HepG2 (cell line): ENCODE results near the gene MYOM1. TPM values are rescaled to one million over a fixed set of nuclear protein-coding genes. Genes with fewer than 3 reads are reported as not detected.
A peak's percentile ranks its signal among the peaks of the same experiment; 100 is the strongest.

ENCODE experiments used
- ATAD3A ChIP-seq: sonication (generic); formaldehyde crosslinking; IDR thresholded peaks from 2 replicates; pipeline ENCODE4 v1.4.0; 2020; ENCODE audit warnings: missing genetic modification reagents
- BCL6 ChIP-seq: IDR thresholded peaks from 2 replicates; pipeline ENCODE4 v1.6.1; 2016; ENCODE audit warnings: missing genetic modification reagents, missing compliant biosample characterization
- HNF4A ChIP-seq: sonication (generic); formaldehyde crosslinking; IDR thresholded peaks from 2 replicates; pipeline ENCODE4 v1.4.0; 2020; ENCODE audit warnings: missing genetic modification reagents
- KMT2A ChIP-seq: sonication (generic); formaldehyde crosslinking; IDR thresholded peaks from 2 replicates; pipeline ENCODE4 v1.4.0; 2020; ENCODE audit warnings: missing genetic modification reagents
- PITX1 ChIP-seq: sonication (generic); formaldehyde crosslinking; IDR thresholded peaks from 2 replicates; pipeline ENCODE4 v1.5.1; 2020; ENCODE audit warnings: mild to moderate bottlenecking, missing genetic modification reagents
- RELA ChIP-seq: sonication (generic); formaldehyde crosslinking; IDR thresholded peaks from 2 replicates; pipeline ENCODE4 v1.4.0; 2020; ENCODE audit warnings: missing genetic modification reagents
- SKI ChIP-seq: fragments of 450-650 bp; IDR thresholded peaks from one replicate; pipeline ENCODE4 v1.6.1; 2018; ENCODE audit warnings: mild to moderate bottlenecking; ENCODE audit not compliant: partially characterized antibody
- SP4 ChIP-seq: sonication (generic); formaldehyde crosslinking; IDR thresholded peaks from 2 replicates; pipeline ENCODE4 v1.8.1; 2023; ENCODE audit warnings: mild to moderate bottlenecking, missing genetic modification reagents
- TEAD3 ChIP-seq: optimal IDR thresholded peaks from 2 replicates; pipeline ENCODE3; 2016; ENCODE audit warnings: borderline replicate concordance
- ZBTB7B ChIP-seq: sonication (generic); formaldehyde crosslinking; IDR thresholded peaks from 2 replicates; pipeline ENCODE4 v1.4.0; 2020; ENCODE audit warnings: missing genetic modification reagents
- ZFP36 ChIP-seq: fragments of 150-350 bp; IDR thresholded peaks from 2 replicates; pipeline ENCODE4 v1.6.1; 2018; ENCODE audit warnings: borderline replicate concordance, low read length, low read depth; ENCODE audit not compliant: partially characterized antibody
- ZNF629 ChIP-seq: sonication (generic); formaldehyde crosslinking; conservative IDR thresholded peaks from 2 replicates; pipeline ENCODE4 v1.5.0; 2020; ENCODE audit warnings: missing genetic modification reagents
- ZNF724P ChIP-seq: sonication (generic); formaldehyde crosslinking; IDR thresholded peaks from 2 replicates; pipeline ENCODE4 v1.8.0; 2022; ENCODE audit warnings: missing genetic modification reagents, borderline replicate concordance
- polyA plus RNA-seq, 8 experiments: library from polyadenylated mRNA; depleted of rRNA in 3 of 8; stranded (reverse) in 7 of 8; unstranded in 1 of 8; fragments of >200 nt; fragmentation: Illumina TruSeq in 4 of 8; extraction: Trizol in 4 of 8; gene quantifications; 2 replicates each; pipeline versions ENCODE4 v1.2.1 to v1.2.3, GENCODE V29; 2011 to 2016; ENCODE audit warnings: low read depth in 4 of 8, missing spikeins in 1 of 8, mixed read lengths in 1 of 8; ENCODE audit not compliant: insufficient read depth in 1 of 8
- total RNA-seq, 5 experiments: library from RNA; depleted of rRNA; stranded (reverse); fragments of >200 nt; fragmentation: Illumina TruSeq; extraction: Trizol; gene quantifications; 2 replicates each; pipeline ENCODE4 v1.2.3, GENCODE V29; 2016; ENCODE audit warnings: low read depth in 1 of 5
- TF ChIP-seq, protein P1 (sequence below): sonication (generic); formaldehyde crosslinking; IDR thresholded peaks from 2 replicates; pipeline ENCODE4 v1.5.1; 2020; ENCODE audit warnings: mild to moderate bottlenecking, missing genetic modification reagents
- TF ChIP-seq, protein P2 (sequence below): sonication (generic); formaldehyde crosslinking; IDR thresholded peaks from 2 replicates; pipeline ENCODE4 v1.4.0; 2020; ENCODE audit warnings: mild to moderate bottlenecking, missing genetic modification reagents, borderline replicate concordance
- TF ChIP-seq, protein P3 (sequence below): sonication (generic); formaldehyde crosslinking; IDR thresholded peaks from 2 replicates; pipeline ENCODE4 v1.9.0; 2021; ENCODE audit warnings: missing genetic modification reagents, borderline replicate concordance
- TF ChIP-seq, protein P4 (sequence below): IDR thresholded peaks from 2 replicates; pipeline ENCODE4 v1.6.1; 2012; ENCODE audit warnings: low read depth, low read length, improper control_type of control experiment

Gene MYOM1
- total and polyA plus RNA-seq, 2 of the 13 experiments (the other 11 are each of a cell fraction or from before 2014, with no cell fraction given) = 0.46 to 0.98 TPM

DNA sequence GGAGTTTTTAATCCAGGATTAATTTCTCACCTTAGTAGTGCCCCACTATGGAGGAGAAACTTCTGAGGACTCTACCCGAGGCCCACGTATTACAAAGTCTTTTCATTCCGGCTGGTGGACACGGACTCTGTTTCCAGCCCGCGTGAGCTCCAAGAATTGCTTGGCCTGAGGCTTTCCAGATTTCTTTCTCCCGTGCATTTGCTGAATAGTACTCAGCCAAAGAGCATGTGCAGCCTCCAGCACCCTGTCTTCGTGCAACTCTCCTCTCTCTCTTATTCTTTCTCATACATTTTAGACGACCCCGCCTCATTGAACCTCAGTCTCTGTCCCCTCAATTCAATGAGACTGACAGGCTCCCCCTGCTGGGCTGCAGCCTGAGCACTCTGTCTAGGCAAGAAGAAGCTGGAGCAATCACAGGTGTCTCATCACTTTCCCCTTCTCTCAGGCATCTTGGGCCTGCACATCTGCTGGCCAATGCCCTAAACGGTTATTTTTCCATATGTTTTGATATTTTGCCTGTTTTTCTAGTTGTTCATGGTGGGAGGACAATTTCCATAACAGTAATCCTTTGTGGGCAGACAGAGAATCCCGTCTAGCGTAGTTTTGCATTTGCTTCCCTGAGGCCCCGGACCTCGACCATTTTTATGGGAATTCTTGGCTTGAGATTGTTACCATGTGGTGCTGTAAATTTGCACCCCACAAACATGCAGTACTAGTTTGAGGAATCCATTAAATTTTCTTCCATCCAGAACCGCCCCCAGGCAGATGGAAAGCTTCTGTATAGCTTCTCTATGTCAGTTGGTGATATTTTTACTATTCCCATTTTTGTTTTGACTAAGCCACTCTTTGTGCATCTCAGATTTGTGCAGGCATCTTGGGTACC lies 156.7 kb downstream of the MYOM1 start (continued):
- TF ChIP-seq, protein P1, sequence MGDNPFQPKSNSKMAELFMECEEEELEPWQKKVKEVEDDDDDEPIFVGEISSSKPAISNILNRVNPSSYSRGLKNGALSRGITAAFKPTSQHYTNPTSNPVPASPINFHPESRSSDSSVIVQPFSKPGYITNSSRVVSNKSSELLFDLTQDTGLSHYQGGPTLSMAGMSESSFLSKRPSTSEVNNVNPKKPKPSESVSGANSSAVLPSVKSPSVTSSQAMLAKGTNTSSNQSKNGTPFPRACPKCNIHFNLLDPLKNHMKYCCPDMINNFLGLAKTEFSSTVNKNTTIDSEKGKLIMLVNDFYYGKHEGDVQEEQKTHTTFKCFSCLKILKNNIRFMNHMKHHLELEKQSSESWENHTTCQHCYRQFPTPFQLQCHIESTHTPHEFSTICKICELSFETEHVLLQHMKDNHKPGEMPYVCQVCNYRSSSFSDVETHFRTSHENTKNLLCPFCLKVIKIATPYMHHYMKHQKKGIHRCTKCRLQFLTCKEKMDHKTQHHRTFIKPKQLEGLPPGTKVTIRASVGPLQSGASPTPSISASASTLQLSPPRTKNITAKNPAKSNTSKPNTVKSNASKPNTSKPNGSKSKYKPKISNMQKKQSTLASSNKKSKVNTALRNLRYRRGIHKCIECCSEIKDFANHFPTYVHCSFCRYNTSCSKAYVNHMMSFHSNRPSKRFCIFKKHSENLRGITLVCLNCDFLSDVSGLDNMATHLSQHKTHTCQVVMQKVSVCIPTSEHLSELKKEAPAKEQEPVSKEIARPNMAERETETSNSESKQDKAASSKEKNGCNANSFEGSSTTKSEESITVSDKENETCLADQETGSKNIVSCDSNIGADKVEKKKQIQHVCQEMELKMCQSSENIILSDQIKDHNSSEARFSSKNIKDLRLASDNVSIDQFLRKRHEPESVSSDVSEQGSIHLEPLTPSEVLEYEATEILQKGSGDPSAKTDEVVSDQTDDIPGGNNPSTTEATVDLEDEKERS (CRISPR knock-in tag) = peak; percentile 82
- peak; percentile 35; the same call in 1 of the 2 replicates for TF ChIP-seq SP4 (CRISPR knock-in tag)
- TF ChIP-seq, protein P2, sequence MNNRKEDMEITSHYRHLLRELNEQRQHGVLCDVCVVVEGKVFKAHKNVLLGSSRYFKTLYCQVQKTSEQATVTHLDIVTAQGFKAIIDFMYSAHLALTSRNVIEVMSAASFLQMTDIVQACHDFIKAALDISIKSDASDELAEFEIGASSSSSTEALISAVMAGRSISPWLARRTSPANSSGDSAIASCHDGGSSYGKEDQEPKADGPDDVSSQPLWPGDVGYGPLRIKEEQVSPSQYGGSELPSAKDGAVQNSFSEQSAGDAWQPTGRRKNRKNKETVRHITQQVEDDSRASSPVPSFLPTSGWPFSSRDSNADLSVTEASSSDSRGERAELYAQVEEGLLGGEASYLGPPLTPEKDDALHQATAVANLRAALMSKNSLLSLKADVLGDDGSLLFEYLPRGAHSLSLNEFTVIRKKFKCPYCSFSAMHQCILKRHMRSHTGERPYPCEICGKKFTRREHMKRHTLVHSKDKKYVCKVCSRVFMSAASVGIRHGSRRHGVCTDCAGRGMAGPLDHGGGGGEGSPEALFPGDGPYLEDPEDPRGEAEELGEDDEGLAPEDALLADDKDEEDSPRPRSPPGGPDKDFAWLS (CRISPR knock-in tag) = no peak
- TF ChIP-seq ZFP36 = no peak
- no peak for TF ChIP-seq RELA (CRISPR knock-in tag)
- no peak for TF ChIP-seq ZNF724P (CRISPR knock-in tag)
- peak; percentile 54; the same call in 1 of the 2 replicates for TF ChIP-seq HNF4A (CRISPR knock-in tag)
- TF ChIP-seq BCL6 = peak; percentile 72
- no peak for TF ChIP-seq PITX1
- TF ChIP-seq, protein P3, sequence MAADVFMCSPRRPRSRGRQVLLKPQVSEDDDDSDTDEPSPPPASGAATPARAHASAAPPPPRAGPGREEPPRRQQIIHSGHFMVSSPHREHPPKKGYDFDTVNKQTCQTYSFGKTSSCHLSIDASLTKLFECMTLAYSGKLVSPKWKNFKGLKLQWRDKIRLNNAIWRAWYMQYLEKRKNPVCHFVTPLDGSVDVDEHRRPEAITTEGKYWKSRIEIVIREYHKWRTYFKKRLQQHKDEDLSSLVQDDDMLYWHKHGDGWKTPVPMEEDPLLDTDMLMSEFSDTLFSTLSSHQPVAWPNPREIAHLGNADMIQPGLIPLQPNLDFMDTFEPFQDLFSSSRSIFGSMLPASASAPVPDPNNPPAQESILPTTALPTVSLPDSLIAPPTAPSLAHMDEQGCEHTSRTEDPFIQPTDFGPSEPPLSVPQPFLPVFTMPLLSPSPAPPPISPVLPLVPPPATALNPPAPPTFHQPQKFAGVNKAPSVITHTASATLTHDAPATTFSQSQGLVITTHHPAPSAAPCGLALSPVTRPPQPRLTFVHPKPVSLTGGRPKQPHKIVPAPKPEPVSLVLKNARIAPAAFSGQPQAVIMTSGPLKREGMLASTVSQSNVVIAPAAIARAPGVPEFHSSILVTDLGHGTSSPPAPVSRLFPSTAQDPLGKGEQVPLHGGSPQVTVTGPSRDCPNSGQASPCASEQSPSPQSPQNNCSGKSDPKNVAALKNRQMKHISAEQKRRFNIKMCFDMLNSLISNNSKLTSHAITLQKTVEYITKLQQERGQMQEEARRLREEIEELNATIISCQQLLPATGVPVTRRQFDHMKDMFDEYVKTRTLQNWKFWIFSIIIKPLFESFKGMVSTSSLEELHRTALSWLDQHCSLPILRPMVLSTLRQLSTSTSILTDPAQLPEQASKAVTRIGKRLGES = peak; percentile 33; the same call in 1 of the 2 replicates
- peak; percentile 84 for TF ChIP-seq ZBTB7B
- no peak for TF ChIP-seq ZNF629 (CRISPR knock-in tag)
- TF ChIP-seq SKI = peak; percentile 14
- TF ChIP-seq, protein P4, sequence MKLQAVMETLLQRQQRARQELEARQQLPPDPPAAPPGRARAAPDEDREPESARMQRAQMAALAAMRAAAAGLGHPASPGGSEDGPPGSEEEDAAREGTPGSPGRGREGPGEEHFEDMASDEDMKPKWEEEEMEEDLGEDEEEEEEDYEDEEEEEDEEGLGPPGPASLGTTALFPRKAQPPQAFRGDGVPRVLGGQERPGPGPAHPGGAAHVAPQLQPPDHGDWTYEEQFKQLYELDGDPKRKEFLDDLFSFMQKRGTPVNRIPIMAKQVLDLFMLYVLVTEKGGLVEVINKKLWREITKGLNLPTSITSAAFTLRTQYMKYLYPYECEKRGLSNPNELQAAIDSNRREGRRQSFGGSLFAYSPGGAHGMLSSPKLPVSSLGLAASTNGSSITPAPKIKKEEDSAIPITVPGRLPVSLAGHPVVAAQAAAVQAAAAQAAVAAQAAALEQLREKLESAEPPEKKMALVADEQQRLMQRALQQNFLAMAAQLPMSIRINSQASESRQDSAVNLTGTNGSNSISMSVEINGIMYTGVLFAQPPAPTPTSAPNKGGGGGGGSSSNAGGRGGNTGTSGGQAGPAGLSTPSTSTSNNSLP = no peak
- peak; percentile 62 for TF ChIP-seq TEAD3
- no peak for TF ChIP-seq ATAD3A (CRISPR knock-in tag)
- peak; percentile 50; the same call in 1 of the 2 replicates for TF ChIP-seq KMT2A (CRISPR knock-in tag)
